Measurements from ENCODE around the gene DBNL.
A peak's percentile ranks its signal among the peaks of the same experiment; 100 is the strongest.

DBNL gene

DNA sequence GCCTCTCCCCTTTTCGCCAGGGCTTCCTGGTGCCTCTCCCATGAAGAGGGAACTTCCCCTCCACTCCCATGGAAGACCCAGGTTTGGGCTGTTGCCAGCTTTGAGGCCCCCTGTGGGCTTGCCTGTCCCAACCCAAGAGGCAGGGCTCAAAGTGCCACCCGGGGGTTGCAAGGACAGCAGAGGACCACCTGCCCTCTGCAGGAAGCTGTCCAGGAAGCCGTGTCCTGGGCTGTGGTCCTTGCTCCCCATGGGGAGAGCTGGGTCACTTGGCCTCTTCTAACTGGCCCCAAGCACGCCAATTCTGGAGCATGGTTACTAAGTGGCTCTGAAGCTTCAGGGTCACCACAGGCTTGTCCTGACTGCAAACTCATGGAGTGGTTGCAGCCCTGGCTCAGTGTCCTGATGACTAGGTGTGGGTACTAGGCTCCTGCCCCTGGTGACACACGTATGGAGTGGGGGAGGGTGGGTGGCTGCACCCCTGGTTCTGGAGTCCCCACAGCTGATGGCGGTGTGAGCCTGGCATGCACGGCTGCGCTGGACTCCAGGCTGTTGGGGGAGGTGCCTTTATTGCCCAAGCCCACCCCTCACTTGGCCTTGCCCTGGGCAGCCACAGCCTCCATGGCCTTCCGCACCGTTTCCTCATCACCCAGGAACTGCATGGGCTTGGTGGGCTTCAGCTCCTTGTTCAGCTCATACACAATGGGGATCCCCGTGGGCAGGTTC is 17.8 kb downstream of the DBNL start:
- Mint-ChIP-seq H3K27ac (no peak overlapping the region), H3K4me3 (no peak overlapping the region), H3K4me1 (ENCODE audit: low read depth) (peaks cover 57% of the 10 kb centered on the region), H3K27me3 (peaks cover 6% of the 10 kb centered on the region), H3K36me3 (ENCODE audit: low read depth) (peaks cover 63% of the 10 kb centered on the region), H3K9me3 (no peaks in the 10 kb centered on the region)
- intact Hi-C loops (cut with micrococcal nuclease) = no loop called here

GRCh38 chr7:44062903-44063295 is 18.4 kb downstream of the DBNL start:
- H3K27ac Mint-ChIP-seq = peak overlapping the region; percentile 23
- H3K4me1 Mint-ChIP-seq (ENCODE audit: low read depth) = peaks cover 59% of the 10 kb centered on the region
- H3K4me3 Mint-ChIP-seq = no peak overlapping the region
- H3K9me3 Mint-ChIP-seq = no peaks in the 10 kb centered on the region
- peaks cover 6% of the 10 kb centered on the region for H3K27me3 Mint-ChIP-seq
- intact Hi-C loops (cut with micrococcal nuclease) = no loop called here
- H3K36me3 Mint-ChIP-seq (ENCODE audit: low read depth) = peaks cover 57% of the 10 kb centered on the region

- peaks cover 6% of the 10 kb centered on the region for H3K27me3 Mint-ChIP-seq
Observed at GRCh38 chr7:44063547-44063893, 19.0 kb downstream of the DBNL start.

GRCh38 chr7:44063894-44064651 is 19.6 kb downstream of the DBNL start:
- Mint-ChIP-seq H3K36me3 (ENCODE audit: low read depth) (peaks cover 45% of the 10 kb centered on the region), H3K4me1 (ENCODE audit: low read depth) (peaks cover 57% of the 10 kb centered on the region), H3K27ac (no peak overlapping the region), H3K9me3 (no peaks in the 10 kb centered on the region), H3K4me3 (no peak overlapping the region), H3K27me3 (peaks cover 6% of the 10 kb centered on the region)
- intact Hi-C loops (cut with micrococcal nuclease) = no loop called here

More at GRCh38 chr7:44063547-44063893, 19.0 kb downstream of the DBNL start:
- H3K27ac Mint-ChIP-seq = peak overlapping the region; percentile 23
- no peak overlapping the region for H3K4me3 Mint-ChIP-seq
- no peaks in the 10 kb centered on the region for H3K9me3 Mint-ChIP-seq
- intact Hi-C loops (cut with micrococcal nuclease) = no loop called here
- peaks cover 59% of the 10 kb centered on the region for H3K4me1 Mint-ChIP-seq (ENCODE audit: low read depth)
- H3K36me3 Mint-ChIP-seq (ENCODE audit: low read depth) = peaks cover 51% of the 10 kb centered on the region

DNA sequence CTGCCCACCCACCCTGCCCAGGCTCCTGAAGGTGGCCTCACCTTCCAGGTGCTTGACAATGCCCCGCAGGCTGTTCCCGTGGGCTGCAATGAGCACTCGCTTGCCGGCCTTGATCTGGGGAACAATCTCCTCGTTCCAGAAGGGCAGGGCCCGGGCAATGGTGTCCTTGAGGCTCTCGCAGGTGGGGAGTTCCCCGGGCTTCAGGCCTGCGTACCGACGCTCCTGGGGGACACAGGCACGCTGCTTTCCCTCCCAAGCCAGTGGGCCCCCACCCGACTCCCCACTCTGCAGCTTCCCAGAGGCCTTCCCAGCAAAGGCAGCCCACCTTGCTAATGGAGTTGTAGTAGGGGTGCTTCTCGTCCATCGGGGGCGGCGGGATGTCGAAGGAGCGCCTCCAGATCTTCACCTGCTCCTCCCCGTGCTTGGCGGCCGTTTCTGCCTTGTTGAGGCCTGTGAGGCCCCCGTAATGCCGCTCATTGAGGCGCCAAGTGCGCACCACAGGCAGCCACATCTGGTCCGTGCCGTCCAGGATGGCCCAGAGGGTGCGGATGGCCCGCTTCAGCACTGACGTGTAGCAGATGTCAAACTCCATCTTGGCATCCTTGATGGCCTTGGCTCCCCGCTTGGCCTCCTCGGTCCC is 20.4 kb downstream of the DBNL start:
- intact Hi-C loops (cut with micrococcal nuclease) = no loop called here
- Mint-ChIP-seq H3K27ac (peak overlapping the region; percentile 66), H3K9me3 (no peaks in the 10 kb centered on the region), H3K27me3 (peaks cover 6% of the 10 kb centered on the region), H3K4me3 (no peak overlapping the region), H3K36me3 (ENCODE audit: low read depth) (peaks cover 37% of the 10 kb centered on the region), H3K4me1 (ENCODE audit: low read depth) (peaks cover 55% of the 10 kb centered on the region)

DNA sequence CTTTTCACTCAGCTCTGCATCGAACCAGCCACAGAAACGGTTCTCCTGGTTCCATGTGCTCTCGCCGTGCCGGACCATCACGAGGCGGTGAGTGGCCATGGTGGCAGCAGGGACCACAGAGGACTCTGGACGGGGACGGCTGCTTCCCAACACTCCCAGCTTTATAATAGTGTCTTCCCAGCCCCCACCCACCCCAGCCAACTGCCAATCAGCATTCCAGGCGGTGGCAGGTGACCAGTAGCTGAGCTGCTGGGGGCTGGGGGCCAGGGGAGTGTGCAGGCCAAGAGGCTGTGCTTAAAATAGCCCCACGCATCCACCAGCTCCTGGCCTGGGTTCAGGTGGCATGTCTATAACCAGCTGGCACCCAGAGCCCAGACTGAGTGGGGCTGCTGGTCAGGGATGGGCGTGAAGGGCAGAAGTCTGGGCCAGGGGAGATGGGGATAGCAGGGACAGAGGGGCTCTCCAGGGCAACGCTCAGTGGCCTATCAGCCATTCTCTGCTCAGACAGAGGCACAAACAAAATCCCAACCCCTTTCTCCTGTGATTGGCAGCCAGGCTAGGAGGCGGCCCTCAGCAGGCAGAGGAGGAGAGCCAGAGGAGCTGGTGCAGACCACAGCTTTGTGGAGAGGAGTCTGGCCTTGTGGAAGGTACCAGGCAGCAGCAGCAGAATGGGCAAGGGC is 21.1 kb downstream of the DBNL start, which contains the start of gene PGAM2:
PGAM2 (minus strand) TSS at position 137 of the 680 bp plus-strand sequence; CDS start at position 99, 38 bp downstream.
- intact Hi-C loops (cut with micrococcal nuclease) = no loop called here
- H3K36me3 Mint-ChIP-seq (ENCODE audit: low read depth) = peaks cover 30% of the 10 kb centered on the region
- H3K27ac Mint-ChIP-seq = peak within 1 kb of the TSS; percentile 66
- peaks cover 6% of the 10 kb centered on the region for H3K27me3 Mint-ChIP-seq
- no peak within 1 kb of the TSS for H3K4me3 Mint-ChIP-seq
- no peaks in the 10 kb centered on the region for H3K9me3 Mint-ChIP-seq
- H3K4me1 Mint-ChIP-seq (ENCODE audit: low read depth) = peaks cover 52% of the 10 kb centered on the region

GRCh38 chr7:44066111-44066460 is 21.6 kb downstream of the DBNL start:
- Mint-ChIP-seq H3K9me3 (no peaks in the 10 kb centered on the region), H3K27me3 (peaks cover 6% of the 10 kb centered on the region), H3K27ac (peak overlapping the region; percentile 66), H3K36me3 (ENCODE audit: low read depth) (peaks cover 25% of the 10 kb centered on the region), H3K4me1 (ENCODE audit: low read depth) (peaks cover 50% of the 10 kb centered on the region), H3K4me3 (no peak overlapping the region)
- intact Hi-C loops (cut with micrococcal nuclease) = no loop called here

- Mint-ChIP-seq H3K36me3 (ENCODE audit: low read depth) (peaks cover 20% of the 10 kb centered on the region), H3K9me3 (no peaks in the 10 kb centered on the region), H3K4me1 (ENCODE audit: low read depth) (peaks cover 50% of the 10 kb centered on the region), H3K27ac (peak overlapping the region; percentile 66), H3K4me3 (no peak overlapping the region), H3K27me3 (peaks cover 6% of the 10 kb centered on the region)
- intact Hi-C loops (cut with micrococcal nuclease) = no loop called here
Observed at GRCh38 chr7:44066494-44067063, 22.1 kb downstream of the DBNL start.

DNA sequence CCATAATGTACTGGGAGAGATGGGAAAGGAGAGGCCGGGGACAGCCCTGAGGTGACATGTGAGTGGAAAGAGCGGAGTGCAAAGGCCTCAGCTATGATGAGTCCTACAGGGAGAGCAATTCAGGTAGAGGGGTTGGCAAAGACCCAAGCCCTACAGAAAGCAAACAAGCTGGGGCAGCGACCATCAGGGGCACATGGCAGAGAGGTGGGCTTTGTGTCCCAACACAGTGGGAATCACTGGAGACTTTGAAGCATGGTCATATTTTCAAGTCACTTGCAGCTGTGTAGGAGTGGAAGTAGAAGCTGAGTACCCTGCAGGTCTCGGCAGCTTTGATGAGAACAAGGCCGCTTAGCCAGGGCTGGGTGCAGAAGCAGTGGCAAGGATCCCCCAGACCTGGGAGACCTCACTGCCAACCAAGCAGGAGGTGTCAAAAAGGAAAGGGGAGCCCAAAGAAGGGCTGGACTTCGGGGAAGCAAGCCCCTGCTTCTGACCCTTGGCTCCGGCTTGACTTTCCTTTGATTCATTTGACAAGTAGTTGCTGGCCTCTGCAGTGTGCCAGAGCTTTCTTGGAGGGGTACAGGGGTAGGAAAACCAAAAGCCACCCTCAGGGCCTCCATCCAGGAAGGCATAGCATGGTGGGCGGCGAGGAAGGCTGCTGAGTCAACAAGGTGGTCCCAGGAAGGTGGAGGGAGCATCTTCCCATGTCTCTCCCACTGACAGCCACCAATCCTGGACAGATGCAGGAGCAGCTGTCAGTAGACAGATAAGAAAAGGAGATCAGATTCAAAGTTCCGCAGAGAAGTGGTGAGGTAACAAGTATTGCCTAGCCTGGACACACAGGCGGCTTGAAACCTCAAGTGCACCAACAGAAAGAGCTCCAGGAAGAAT is 22.8 kb downstream of the DBNL start:
- Mint-ChIP-seq H3K9me3 (no peaks in the 10 kb centered on the region), H3K36me3 (ENCODE audit: low read depth) (peaks cover 19% of the 10 kb centered on the region), H3K4me3 (no peak overlapping the region), H3K27me3 (peaks cover 6% of the 10 kb centered on the region), H3K27ac (peak overlapping the region; percentile 23), H3K4me1 (ENCODE audit: low read depth) (peaks cover 56% of the 10 kb centered on the region)
- intact Hi-C loops (cut with micrococcal nuclease) = no loop called here

DNA sequence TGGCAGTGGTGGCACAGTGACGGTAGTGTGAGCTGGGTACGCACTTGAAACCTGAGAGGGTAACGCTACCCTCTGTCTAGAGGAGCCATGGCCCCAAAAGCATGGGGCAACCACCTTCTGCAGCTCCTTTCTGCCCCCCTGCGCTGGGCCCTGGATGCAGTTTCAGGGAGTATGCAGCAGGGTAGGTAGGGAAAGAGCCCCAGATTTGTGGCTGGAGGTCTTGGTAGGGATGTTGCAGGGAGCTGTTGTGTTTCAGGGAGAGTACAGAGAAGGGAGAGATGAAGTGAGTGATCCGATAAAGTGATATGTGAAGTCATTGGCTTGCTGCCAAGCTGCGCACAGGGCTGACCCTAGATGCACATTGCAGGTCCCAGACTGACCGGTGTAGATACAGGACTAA is 23.6 kb downstream of the DBNL start:
- Mint-ChIP-seq H3K9me3 (no peaks in the 10 kb centered on the region), H3K27ac (no peak overlapping the region), H3K4me3 (no peak overlapping the region), H3K27me3 (peaks cover 6% of the 10 kb centered on the region), H3K4me1 (ENCODE audit: low read depth) (peaks cover 63% of the 10 kb centered on the region), H3K36me3 (ENCODE audit: low read depth) (peaks cover 19% of the 10 kb centered on the region)
- intact Hi-C loops (cut with micrococcal nuclease) = no loop called here

DNA sequence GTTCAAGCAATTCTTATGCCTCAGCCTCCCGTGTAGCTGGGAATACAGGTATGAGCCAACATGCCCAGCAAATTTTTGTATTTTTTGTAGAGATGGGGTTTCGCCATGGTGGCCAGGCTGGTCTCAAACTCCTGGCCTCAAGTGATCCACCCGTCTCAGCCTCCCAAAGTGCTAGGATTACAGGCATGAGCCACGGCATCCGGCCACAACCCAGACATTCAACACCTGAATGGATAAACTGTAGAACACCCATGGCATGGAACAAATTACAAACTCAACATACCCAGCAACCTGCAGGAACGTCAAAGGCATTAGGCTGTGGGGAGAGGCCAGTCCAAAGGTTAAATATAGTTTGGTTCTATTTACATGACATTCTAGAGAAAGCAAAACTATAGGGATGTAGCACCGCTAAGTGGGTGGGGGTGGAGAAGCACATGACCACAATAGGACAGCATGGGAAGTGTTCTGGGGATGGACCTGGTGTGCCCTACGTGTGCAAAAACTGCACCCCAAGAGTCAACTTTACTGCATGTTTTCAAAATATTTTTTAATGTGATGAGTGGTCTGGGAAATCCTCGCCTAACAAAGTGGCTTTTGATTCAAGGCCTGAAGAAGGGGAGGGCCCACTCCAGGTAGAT is 27.3 kb downstream of the DBNL start:
- H3K27me3 Mint-ChIP-seq = peaks cover 1% of the 10 kb centered on the region
- intact Hi-C loops (cut with micrococcal nuclease) = loop anchor here (1.0 to 5.0 kb wide), 2 partner anchors 124 to 405 kb away; no protein-coding TSS in a partner anchor
- H3K27ac Mint-ChIP-seq = peak overlapping the region; percentile 93

GRCh38 chr7:44072364-44073231 is 28.1 kb downstream of the DBNL start:
- Mint-ChIP-seq H3K27me3 (no peaks in the 10 kb centered on the region), H3K36me3 (ENCODE audit: low read depth) (peaks cover 58% of the 10 kb centered on the region), H3K4me3 (no peak overlapping the region), H3K9me3 (no peaks in the 10 kb centered on the region), H3K4me1 (ENCODE audit: low read depth) (peaks cover 67% of the 10 kb centered on the region), H3K27ac (peak overlapping the region; percentile 93)
- intact Hi-C loops (cut with micrococcal nuclease) = loop anchor here (1.0 to 5.0 kb wide), 3 partner anchors 10 to 405 kb away; partner anchors contain the start of gene POLM

More for the DNA sequence above, 27.3 kb downstream of the DBNL start:
- Mint-ChIP-seq H3K9me3 (no peaks in the 10 kb centered on the region), H3K36me3 (ENCODE audit: low read depth) (peaks cover 50% of the 10 kb centered on the region), H3K4me1 (ENCODE audit: low read depth) (peaks cover 73% of the 10 kb centered on the region), H3K4me3 (no peak overlapping the region)

Measured in dendritic cell treated with granulocyte-macrophage colony-stimulating factor and Interleukin-4, amounts not matched to agents 40 ng/mL and 50 ng/mL, for 4 days (primary cell).